H1 (cell line): ENCODE results near the gene DERL3.

Experiments used
- JUN ChIP-seq: IDR thresholded peaks from 2 replicates; pipeline ENCODE4 v1.6.1; 2011; ENCODE audit warnings: low read depth, mild to moderate bottlenecking, improper control_type of control experiment, low read length
- MAFK ChIP-seq: IDR thresholded peaks from 2 replicates; pipeline ENCODE4 v1.6.1; 2012; ENCODE audit warnings: low read depth, mild to moderate bottlenecking, improper control_type of control experiment, low read length
- POLR2AphosphoS5 ChIP-seq: IDR thresholded peaks from 2 replicates; pipeline ENCODE4 v1.6.1; 2011; ENCODE audit warnings: low read depth, low read length
- TF ChIP-seq, protein P1 (sequence below), 3 experiments: IDR thresholded peaks; 1 replicate in 2 of 3; 2 replicates in 1 of 3; pipeline versions ENCODE4 v1.5.1 to v1.6.1; 2011; ENCODE audit warnings: low read length in 3 of 3, mild to moderate bottlenecking in 3 of 3, inconsistent platforms in 2 of 3, low read depth in 1 of 3, moderate library complexity in 1 of 3; ENCODE audit not compliant: insufficient read depth in 1 of 3; ENCODE audit errors: control extremely low read depth in 1 of 3

- TF ChIP-seq JUN (no peak), POLR2AphosphoS5 (no peak), MAFK (no peak)
- TF ChIP-seq, protein P1, sequence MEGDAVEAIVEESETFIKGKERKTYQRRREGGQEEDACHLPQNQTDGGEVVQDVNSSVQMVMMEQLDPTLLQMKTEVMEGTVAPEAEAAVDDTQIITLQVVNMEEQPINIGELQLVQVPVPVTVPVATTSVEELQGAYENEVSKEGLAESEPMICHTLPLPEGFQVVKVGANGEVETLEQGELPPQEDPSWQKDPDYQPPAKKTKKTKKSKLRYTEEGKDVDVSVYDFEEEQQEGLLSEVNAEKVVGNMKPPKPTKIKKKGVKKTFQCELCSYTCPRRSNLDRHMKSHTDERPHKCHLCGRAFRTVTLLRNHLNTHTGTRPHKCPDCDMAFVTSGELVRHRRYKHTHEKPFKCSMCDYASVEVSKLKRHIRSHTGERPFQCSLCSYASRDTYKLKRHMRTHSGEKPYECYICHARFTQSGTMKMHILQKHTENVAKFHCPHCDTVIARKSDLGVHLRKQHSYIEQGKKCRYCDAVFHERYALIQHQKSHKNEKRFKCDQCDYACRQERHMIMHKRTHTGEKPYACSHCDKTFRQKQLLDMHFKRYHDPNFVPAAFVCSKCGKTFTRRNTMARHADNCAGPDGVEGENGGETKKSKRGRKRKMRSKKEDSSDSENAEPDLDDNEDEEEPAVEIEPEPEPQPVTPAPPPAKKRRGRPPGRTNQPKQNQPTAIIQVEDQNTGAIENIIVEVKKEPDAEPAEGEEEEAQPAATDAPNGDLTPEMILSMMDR (IDR thresholded peaks at IDR 0.05; ENCODE audit: control extremely low read depth in 1 of 3, insufficient read depth in 1 of 3, low read depth in 1 of 3, low read length in 3 of 3), result no peak
Observed at GRCh38 chr22:23883658-23884057, 44.9 kb upstream of the DERL3 start.
